ENCODE results near the gene THOC6.

The THOC6 gene

GRCh38 chr16:2987833-2988232 is 36.0 kb upstream of the THOC6 start:
- H3K27me3 Mint-ChIP-seq (ENCODE audit: low read depth, poor library complexity) = peaks cover 10% of the 10 kb centered on the region

GRCh38 chr16:2988590-2989099 is 35.2 kb upstream of the THOC6 start:
- Mint-ChIP-seq H3K9me3 (no peaks in the 10 kb centered on the region), H3K4me3 (no peak overlapping the region), H3K27ac (no peak overlapping the region), H3K27me3 (ENCODE audit: low read depth, poor library complexity) (peaks cover 6% of the 10 kb centered on the region), H3K4me1 (peaks cover 12% of the 10 kb centered on the region), H3K36me3 (ENCODE audit: low read depth) (no peaks in the 10 kb centered on the region)
- DNase-seq = no peak
- no peak for TF ChIP-seq CTCF (IDR thresholded peaks at IDR 0.05)

More at GRCh38 chr16:2987833-2988232, 36.0 kb upstream of the THOC6 start:
- no peaks in the 10 kb centered on the region for H3K36me3 Mint-ChIP-seq (ENCODE audit: low read depth)
- H3K9me3 Mint-ChIP-seq = no peaks in the 10 kb centered on the region
- no peak for DNase-seq
- H3K4me1 Mint-ChIP-seq = peaks cover 16% of the 10 kb centered on the region
- TF ChIP-seq CTCF (IDR thresholded peaks at IDR 0.05) = no peak
- no peak overlapping the region for H3K27ac Mint-ChIP-seq
- no peak overlapping the region for H3K4me3 Mint-ChIP-seq

- peaks cover 12% of the 10 kb centered on the region for H3K4me1 Mint-ChIP-seq
- no peak overlapping the region for H3K27ac Mint-ChIP-seq
- TF ChIP-seq CTCF (IDR thresholded peaks at IDR 0.05) = no peak
- H3K36me3 Mint-ChIP-seq (ENCODE audit: low read depth) = no peaks in the 10 kb centered on the region
- H3K27me3 Mint-ChIP-seq (ENCODE audit: low read depth, poor library complexity) = peaks cover 3% of the 10 kb centered on the region
- H3K9me3 Mint-ChIP-seq = no peaks in the 10 kb centered on the region
- H3K4me3 Mint-ChIP-seq = no peak overlapping the region
- DNase-seq = no peak
Observed at GRCh38 chr16:2990891-2991290, 32.9 kb upstream of the THOC6 start.

- no peaks in the 10 kb centered on the region for H3K9me3 Mint-ChIP-seq
- no peak for DNase-seq
- peaks cover 12% of the 10 kb centered on the region for H3K4me1 Mint-ChIP-seq
- H3K27me3 Mint-ChIP-seq (ENCODE audit: low read depth, poor library complexity) = peaks cover 3% of the 10 kb centered on the region
- no peaks in the 10 kb centered on the region for H3K36me3 Mint-ChIP-seq (ENCODE audit: low read depth)
- H3K27ac Mint-ChIP-seq = no peak overlapping the region
- no peak for TF ChIP-seq CTCF (IDR thresholded peaks at IDR 0.05)
- H3K4me3 Mint-ChIP-seq = no peak overlapping the region
Observed at GRCh38 chr16:2991566-2992261, 32.1 kb upstream of the THOC6 start.

GRCh38 chr16:2992383-2993081 is 31.3 kb upstream of the THOC6 start:
- Mint-ChIP-seq H3K36me3 (ENCODE audit: low read depth) (no peaks in the 10 kb centered on the region), H3K9me3 (no peaks in the 10 kb centered on the region), H3K27ac (no peak overlapping the region), H3K4me3 (no peak overlapping the region), H3K4me1 (peaks cover 12% of the 10 kb centered on the region), H3K27me3 (ENCODE audit: low read depth, poor library complexity) (peaks cover 3% of the 10 kb centered on the region)
- no peak for DNase-seq
- no peak for TF ChIP-seq CTCF (IDR thresholded peaks at IDR 0.05)
